ENCODE data around the gene CASP14. TPM values are rescaled to one million over a fixed set of nuclear protein-coding genes. Genes with fewer than 3 reads are reported as not detected.
"Not testable (repeated sequence)": the region's sequence is repeated elsewhere in the genome, so short reads cannot be mapped to it uniquely, and the experiment has no call there.

CASP14 gene
- total RNA-seq, 4 donors from 2014 or later = 245 to 346 (median 293) TPM

GRCh38 chr19:15093001-15093400 is 43.7 kb downstream of the CASP14 start:
- intact Hi-C loops (cut with DNase I; ENCODE audit: low total_unique reads) = loop anchor here (5.0 to 10.0 kb wide), 4 partner anchors 59 to 1138 kb away; partner anchors contain the start of gene DCAF15
- no peak for DNase-seq (ENCODE audit: low spot score in 2 of 2)
- no peak overlapping the region for H3K4me3 ChIP-seq (ENCODE audit: low read depth, poor library complexity, severe bottlenecking)
- WGBS, 2 donors = 76 to 80% methylated on average over 2 of the region's 2 CpGs
- TF ChIP-seq CTCF (IDR thresholded peaks at IDR 0.05) (no peak), POLR2A (IDR thresholded peaks at IDR 0.05) (no peak)

GRCh38 chr19:15096223-15096622 is 46.9 kb downstream of the CASP14 start:
- intact Hi-C loops (cut with DNase I; ENCODE audit: low total_unique reads) = loop anchor here (10.0 kb wide), 2 partner anchors 159 to 1141 kb away; partner anchors contain the start of gene DCAF15
- DNase-seq (ENCODE audit: low spot score in 2 of 2) = no peak
- TF ChIP-seq POLR2A (IDR thresholded peaks at IDR 0.05) (no peak), CTCF (IDR thresholded peaks at IDR 0.05) (no peak)
- WGBS, 2 donors = 77 to 80% methylated on average over 3 of the region's 3 CpGs
- H3K4me3 ChIP-seq (ENCODE audit: low read depth, poor library complexity, severe bottlenecking) = no peak overlapping the region

DNA sequence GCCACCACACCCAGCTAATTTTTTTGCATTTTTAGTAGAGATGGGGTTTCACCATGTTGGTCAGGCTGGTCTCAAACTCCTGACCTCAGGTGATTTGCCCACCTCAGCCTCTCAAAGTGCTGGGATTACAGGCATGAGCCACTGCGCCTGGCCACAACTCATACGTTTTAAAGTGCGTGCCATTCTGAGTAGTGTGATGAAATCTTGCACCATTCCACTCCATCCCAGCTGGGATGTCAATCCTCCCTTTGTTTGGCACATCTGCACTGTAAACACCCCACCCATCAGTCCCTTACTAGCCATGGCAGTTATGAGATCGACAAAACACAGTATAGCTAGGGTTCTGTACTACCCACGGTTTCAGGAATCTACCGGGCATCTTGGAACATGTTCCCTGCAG is 48.7 kb downstream of the CASP14 start:
- 66 to 73% methylated on average over 6 of the region's 6 CpGs for WGBS, 2 donors
- intact Hi-C loops (cut with DNase I; ENCODE audit: low total_unique reads) = loop anchor here (10.0 kb wide), 2 partner anchors 157 to 1143 kb away; partner anchors contain the start of gene DCAF15
- DNase-seq (ENCODE audit: low spot score in 2 of 2); H3K4me3 ChIP-seq (ENCODE audit: low read depth, poor library complexity, severe bottlenecking): not testable (repeated sequence)

GRCh38 chr19:15098460-15098859 is 49.2 kb downstream of the CASP14 start:
- DNase-seq (ENCODE audit: low spot score in 2 of 2) = no peak
- intact Hi-C loops (cut with DNase I; ENCODE audit: low total_unique reads) = loop anchor here (10.0 kb wide), 2 partner anchors 156 to 1144 kb away; partner anchors contain the start of gene DCAF15
- WGBS, 2 donors = 54 to 66% methylated on average over 10 of the region's 10 CpGs
- TF ChIP-seq POLR2A (IDR thresholded peaks at IDR 0.05) = no peak
- no peak overlapping the region for H3K4me3 ChIP-seq (ENCODE audit: low read depth, poor library complexity, severe bottlenecking)

- WGBS, 2 donors = 88 to 90% methylated on average over 3 of the region's 3 CpGs
- no peak for DNase-seq (ENCODE audit: low spot score in 2 of 2)
- intact Hi-C loops (cut with DNase I; ENCODE audit: low total_unique reads) = loop anchor here (10.0 kb wide), 2 partner anchors 156 to 1144 kb away; partner anchors contain the start of gene DCAF15
- H3K4me3 ChIP-seq (ENCODE audit: low read depth, poor library complexity, severe bottlenecking) = no peak overlapping the region
- TF ChIP-seq POLR2A (IDR thresholded peaks at IDR 0.05) (no peak), CTCF (IDR thresholded peaks at IDR 0.05) (no peak)
Observed at GRCh38 chr19:15099017-15099582, 49.8 kb downstream of the CASP14 start.

DNA sequence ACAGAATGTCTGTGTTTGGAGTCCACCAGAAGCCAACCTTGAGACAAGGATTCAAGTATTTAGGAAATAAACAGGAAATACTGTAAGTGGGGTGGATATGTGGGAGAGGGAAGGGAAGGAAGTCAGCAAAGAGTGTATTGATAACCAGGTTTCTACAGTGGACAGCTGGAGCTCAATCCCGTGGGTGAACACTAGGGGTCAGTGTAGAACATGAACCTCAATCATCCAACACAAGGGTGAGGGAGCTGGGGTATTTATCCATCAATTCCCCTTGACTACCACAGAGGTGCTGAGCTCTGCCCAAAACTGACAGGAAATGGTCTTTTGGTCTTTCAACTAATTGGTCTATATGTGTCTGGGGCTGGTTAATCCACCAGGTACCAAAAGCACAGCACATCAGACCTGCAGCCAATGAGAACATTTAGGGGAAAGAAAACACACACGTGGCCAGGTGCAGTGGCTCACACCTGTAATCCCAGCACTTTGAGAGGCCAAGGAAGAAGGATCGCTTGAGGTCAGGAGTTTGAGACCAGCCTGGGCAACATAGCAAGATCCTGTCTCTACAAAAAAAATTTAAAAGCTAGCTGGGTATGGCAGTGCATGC is 52.3 kb downstream of the CASP14 start:
- intact Hi-C loops (cut with DNase I; ENCODE audit: low total_unique reads) = no loop called here
- H3K4me3 ChIP-seq (ENCODE audit: low read depth, poor library complexity, severe bottlenecking) = no peak overlapping the region
- WGBS, 2 donors = 66 to 68% methylated on average over 3 of the region's 3 CpGs
- TF ChIP-seq POLR2A (IDR thresholded peaks at IDR 0.05) (no peak), CTCF (IDR thresholded peaks at IDR 0.05) (no peak)
- DNase-seq (ENCODE audit: low spot score in 2 of 2) = no peak

Measured in lower leg skin (tissue), 4 donors.